ENCODE data around the gene ERGIC1.

ERGIC1 gene

GRCh38 chr5:172925336-172925948 is 91.4 kb downstream of the ERGIC1 start:
- no peak overlapping the region for H3K9ac ChIP-seq (ENCODE audit: low read depth, low read length)
- no peak overlapping the region for H3K4me3 ChIP-seq (ENCODE audit: low read length)
- H3K4me1 ChIP-seq (ENCODE audit: insufficient read depth, low read length), result no peaks in the 10 kb centered on the region
- no peak overlapping the region for H3K27ac ChIP-seq (ENCODE audit: low read length)
- H3K9me3 ChIP-seq (ENCODE audit: insufficient read depth, low read depth, low read length), result no peaks in the 10 kb centered on the region
- no peaks in the 10 kb centered on the region for H3K27me3 ChIP-seq (ENCODE audit: insufficient read depth, low read length)
- H3K36me3 ChIP-seq (ENCODE audit: insufficient read depth, low read depth, low read length), result peaks cover 48% of the 10 kb centered on the region

- Histone ChIP-seq H3K27ac (ENCODE audit: low read length) (no peak overlapping the region), H3K36me3 (ENCODE audit: insufficient read depth, low read depth, low read length) (peaks cover 48% of the 10 kb centered on the region), H3K9me3 (ENCODE audit: insufficient read depth, low read depth, low read length) (no peaks in the 10 kb centered on the region), H3K27me3 (ENCODE audit: insufficient read depth, low read length) (no peaks in the 10 kb centered on the region), H3K9ac (ENCODE audit: low read depth, low read length) (no peak overlapping the region), H3K4me3 (ENCODE audit: low read length) (no peak overlapping the region), H3K4me1 (ENCODE audit: insufficient read depth, low read length) (no peaks in the 10 kb centered on the region)
Measured at GRCh38 chr5:172926008-172926523, 92.0 kb downstream of the ERGIC1 start.

- H3K27me3 ChIP-seq (ENCODE audit: insufficient read depth, low read length), result no peaks in the 10 kb centered on the region
- no peaks in the 10 kb centered on the region for H3K9me3 ChIP-seq (ENCODE audit: insufficient read depth, low read depth, low read length)
- no peak overlapping the region for H3K9ac ChIP-seq (ENCODE audit: low read depth, low read length)
- no peak overlapping the region for H3K27ac ChIP-seq (ENCODE audit: low read length)
- no peaks in the 10 kb centered on the region for H3K4me1 ChIP-seq (ENCODE audit: insufficient read depth, low read length)
- no peak overlapping the region for H3K4me3 ChIP-seq (ENCODE audit: low read length)
- peaks cover 43% of the 10 kb centered on the region for H3K36me3 ChIP-seq (ENCODE audit: insufficient read depth, low read depth, low read length)
Measured at GRCh38 chr5:172926796-172927195, 92.7 kb downstream of the ERGIC1 start.

DNA sequence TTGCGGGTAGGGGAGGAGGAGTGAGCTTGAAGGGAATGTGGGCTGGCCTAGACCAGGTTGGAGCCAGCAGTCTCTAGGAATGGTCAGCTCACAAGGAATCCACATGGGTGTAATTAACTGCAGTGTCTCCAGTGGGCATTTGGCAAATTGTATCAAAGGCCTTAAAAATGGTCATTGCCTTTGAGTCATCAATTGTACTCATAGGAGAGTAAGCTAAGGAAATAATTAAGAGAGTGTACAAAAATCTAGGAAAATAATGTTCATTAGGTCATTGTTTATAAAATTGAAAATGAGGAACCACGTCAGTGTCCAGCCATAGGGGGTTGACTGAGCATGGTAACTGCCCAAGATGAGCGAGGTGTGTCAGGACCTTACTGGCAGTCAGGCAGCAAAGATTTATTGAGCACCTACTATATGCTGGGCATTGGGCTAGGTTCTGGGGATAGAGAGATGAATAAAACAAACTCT is 95.4 kb downstream of the ERGIC1 start:
- Histone ChIP-seq H3K4me3 (ENCODE audit: low read length) (no peak overlapping the region), H3K4me1 (ENCODE audit: insufficient read depth, low read length) (no peaks in the 10 kb centered on the region), H3K27ac (ENCODE audit: low read length) (no peak overlapping the region), H3K9ac (ENCODE audit: low read depth, low read length) (no peak overlapping the region), H3K9me3 (ENCODE audit: insufficient read depth, low read depth, low read length) (no peaks in the 10 kb centered on the region), H3K27me3 (ENCODE audit: insufficient read depth, low read length) (no peaks in the 10 kb centered on the region), H3K36me3 (ENCODE audit: insufficient read depth, low read depth, low read length) (peaks cover 40% of the 10 kb centered on the region)

DNA sequence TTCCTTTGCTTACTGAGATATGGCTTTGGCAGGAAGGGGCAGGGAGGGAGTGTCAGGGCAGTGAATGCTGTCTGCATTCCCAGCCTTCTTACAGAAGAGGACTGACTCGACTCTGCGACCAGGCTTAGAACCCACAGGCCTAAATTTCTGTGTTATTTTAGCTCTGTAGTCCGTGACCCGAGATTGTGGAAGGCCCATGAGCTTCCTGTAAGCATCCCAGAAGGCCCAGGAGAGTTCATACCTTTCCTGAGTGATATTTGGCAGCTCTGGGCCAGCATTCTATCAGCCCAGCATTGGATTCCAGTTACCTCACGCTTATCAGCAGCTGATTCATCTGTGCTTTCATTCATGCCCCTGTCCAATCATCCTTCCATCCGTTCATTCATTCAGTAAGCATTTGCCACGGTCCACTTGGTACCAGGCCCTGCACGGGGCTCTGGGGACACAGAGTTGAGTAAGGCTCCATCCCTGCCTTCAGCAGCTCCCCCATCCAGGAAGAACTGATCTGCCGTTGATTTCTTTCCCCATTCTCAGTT is 97.0 kb downstream of the ERGIC1 start:
- no peaks in the 10 kb centered on the region for H3K4me1 ChIP-seq (ENCODE audit: insufficient read depth, low read length)
- no peak overlapping the region for H3K9ac ChIP-seq (ENCODE audit: low read depth, low read length)
- H3K27me3 ChIP-seq (ENCODE audit: insufficient read depth, low read length), result no peaks in the 10 kb centered on the region
- H3K4me3 ChIP-seq (ENCODE audit: low read length), result no peak overlapping the region
- no peaks in the 10 kb centered on the region for H3K9me3 ChIP-seq (ENCODE audit: insufficient read depth, low read depth, low read length)
- no peak overlapping the region for H3K27ac ChIP-seq (ENCODE audit: low read length)
- peaks cover 44% of the 10 kb centered on the region for H3K36me3 ChIP-seq (ENCODE audit: insufficient read depth, low read depth, low read length)

DNA sequence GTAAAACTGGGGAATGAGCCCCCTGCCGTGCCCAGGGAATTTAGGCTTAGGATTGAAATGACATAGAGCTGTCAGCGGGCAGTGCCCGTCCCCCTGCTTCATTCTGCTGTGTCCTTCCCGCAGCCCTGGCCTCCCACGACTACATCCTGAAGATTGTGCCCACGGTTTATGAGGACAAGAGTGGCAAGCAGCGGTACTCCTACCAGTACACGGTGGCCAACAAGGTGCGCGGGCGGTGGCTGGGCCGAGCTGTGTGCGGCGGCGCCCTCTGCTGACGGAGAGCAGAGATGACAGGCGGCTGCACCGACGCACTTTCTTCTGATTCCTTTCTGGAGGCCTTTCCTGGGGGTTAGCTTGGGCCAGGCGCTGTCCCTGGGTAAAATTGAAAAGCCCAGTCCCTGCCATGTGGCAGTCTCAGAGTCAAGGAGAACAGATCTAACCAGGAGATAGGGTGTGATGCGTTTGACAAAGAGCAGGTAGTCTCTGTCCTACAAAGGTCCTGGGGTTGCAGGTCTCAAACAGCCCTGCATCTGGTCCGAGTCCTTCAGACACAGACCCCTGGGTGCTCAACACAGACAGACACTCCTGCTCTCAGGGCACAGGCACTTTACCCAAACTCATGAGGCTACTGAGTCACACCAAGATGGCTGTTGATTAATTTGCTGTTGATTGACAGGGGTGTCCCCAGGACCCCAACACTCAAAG is 98.4 kb downstream of the ERGIC1 start:
- Histone ChIP-seq H3K27ac (ENCODE audit: low read length) (no peak overlapping the region), H3K4me1 (ENCODE audit: insufficient read depth, low read length) (no peaks in the 10 kb centered on the region), H3K9me3 (ENCODE audit: insufficient read depth, low read depth, low read length) (no peaks in the 10 kb centered on the region), H3K9ac (ENCODE audit: low read depth, low read length) (no peak overlapping the region), H3K27me3 (ENCODE audit: insufficient read depth, low read length) (no peaks in the 10 kb centered on the region), H3K36me3 (ENCODE audit: insufficient read depth, low read depth, low read length) (peaks cover 48% of the 10 kb centered on the region), H3K4me3 (ENCODE audit: low read length) (no peak overlapping the region)

DNA sequence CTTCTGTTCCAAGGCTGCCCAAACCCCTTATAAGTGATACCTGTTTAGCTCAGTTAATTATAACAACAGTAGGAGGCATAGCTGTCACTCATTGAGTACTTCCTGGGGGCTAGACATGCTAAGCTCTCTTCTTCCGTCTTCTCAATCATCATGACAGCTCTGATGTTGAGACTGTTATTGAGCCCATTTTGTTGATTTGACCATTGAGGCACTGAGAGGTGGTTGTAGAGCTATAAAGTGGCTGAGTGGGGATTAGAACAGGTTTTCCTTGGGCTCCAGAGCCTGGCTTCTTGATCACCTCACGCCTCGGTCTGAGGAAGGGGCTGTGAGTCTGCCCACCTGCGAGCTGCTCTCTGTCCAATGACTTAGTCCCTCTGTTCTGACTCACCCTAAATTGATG is 99.2 kb downstream of the ERGIC1 start:
- H3K27ac ChIP-seq (ENCODE audit: low read length), result no peak overlapping the region
- H3K9ac ChIP-seq (ENCODE audit: low read depth, low read length), result no peak overlapping the region
- peaks cover 46% of the 10 kb centered on the region for H3K36me3 ChIP-seq (ENCODE audit: insufficient read depth, low read depth, low read length)

GRCh38 chr5:172935096-172935495 is 101.0 kb downstream of the ERGIC1 start:
- H3K27ac ChIP-seq (ENCODE audit: low read length), result no peak overlapping the region
- no peaks in the 10 kb centered on the region for H3K9me3 ChIP-seq (ENCODE audit: insufficient read depth, low read depth, low read length)
- no peaks in the 10 kb centered on the region for H3K27me3 ChIP-seq (ENCODE audit: insufficient read depth, low read length)
- no peak overlapping the region for H3K9ac ChIP-seq (ENCODE audit: low read depth, low read length)
- H3K36me3 ChIP-seq (ENCODE audit: insufficient read depth, low read depth, low read length), result peaks cover 58% of the 10 kb centered on the region
- H3K4me3 ChIP-seq (ENCODE audit: low read length), result no peak overlapping the region
- no peaks in the 10 kb centered on the region for H3K4me1 ChIP-seq (ENCODE audit: insufficient read depth, low read length)

More for the DNA sequence above, 99.2 kb downstream of the ERGIC1 start:
- H3K4me3 ChIP-seq (ENCODE audit: low read length), result no peak overlapping the region
- no peaks in the 10 kb centered on the region for H3K4me1 ChIP-seq (ENCODE audit: insufficient read depth, low read length)
- no peaks in the 10 kb centered on the region for H3K27me3 ChIP-seq (ENCODE audit: insufficient read depth, low read length)
- no peaks in the 10 kb centered on the region for H3K9me3 ChIP-seq (ENCODE audit: insufficient read depth, low read depth, low read length)

DNA sequence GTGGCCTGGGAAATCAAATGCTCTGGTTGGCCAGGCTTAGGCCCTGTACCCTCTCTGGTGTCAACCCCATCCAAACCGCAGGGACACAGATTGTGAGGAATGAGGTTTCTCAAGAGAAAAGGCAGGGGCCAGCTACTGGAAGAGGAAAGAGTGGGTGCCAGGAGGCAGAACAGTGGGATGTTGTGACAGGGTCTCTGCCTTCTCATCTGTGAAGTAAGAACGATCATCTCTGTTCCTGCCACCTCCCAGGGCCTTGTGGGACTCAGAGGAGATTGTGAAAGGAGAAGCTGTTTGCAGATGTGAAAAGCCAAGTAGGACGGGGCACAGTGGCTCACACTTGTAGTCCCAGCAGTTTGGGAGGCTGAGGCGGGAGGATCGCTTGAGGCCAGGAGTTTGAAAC is 102.3 kb downstream of the ERGIC1 start:
- Histone ChIP-seq H3K4me1 (ENCODE audit: insufficient read depth, low read length) (no peaks in the 10 kb centered on the region), H3K9me3 (ENCODE audit: insufficient read depth, low read depth, low read length) (no peaks in the 10 kb centered on the region), H3K27me3 (ENCODE audit: insufficient read depth, low read length) (no peaks in the 10 kb centered on the region), H3K27ac (ENCODE audit: low read length) (no peak overlapping the region), H3K9ac (ENCODE audit: low read depth, low read length) (no peak overlapping the region), H3K4me3 (ENCODE audit: low read length) (no peak overlapping the region), H3K36me3 (ENCODE audit: insufficient read depth, low read depth, low read length) (peaks cover 69% of the 10 kb centered on the region)

- H3K9ac ChIP-seq (ENCODE audit: low read depth, low read length), result no peak overlapping the region
- H3K4me3 ChIP-seq (ENCODE audit: low read length), result no peak overlapping the region
Measured at GRCh38 chr5:172939071-172939470, 105.0 kb downstream of the ERGIC1 start.

DNA sequence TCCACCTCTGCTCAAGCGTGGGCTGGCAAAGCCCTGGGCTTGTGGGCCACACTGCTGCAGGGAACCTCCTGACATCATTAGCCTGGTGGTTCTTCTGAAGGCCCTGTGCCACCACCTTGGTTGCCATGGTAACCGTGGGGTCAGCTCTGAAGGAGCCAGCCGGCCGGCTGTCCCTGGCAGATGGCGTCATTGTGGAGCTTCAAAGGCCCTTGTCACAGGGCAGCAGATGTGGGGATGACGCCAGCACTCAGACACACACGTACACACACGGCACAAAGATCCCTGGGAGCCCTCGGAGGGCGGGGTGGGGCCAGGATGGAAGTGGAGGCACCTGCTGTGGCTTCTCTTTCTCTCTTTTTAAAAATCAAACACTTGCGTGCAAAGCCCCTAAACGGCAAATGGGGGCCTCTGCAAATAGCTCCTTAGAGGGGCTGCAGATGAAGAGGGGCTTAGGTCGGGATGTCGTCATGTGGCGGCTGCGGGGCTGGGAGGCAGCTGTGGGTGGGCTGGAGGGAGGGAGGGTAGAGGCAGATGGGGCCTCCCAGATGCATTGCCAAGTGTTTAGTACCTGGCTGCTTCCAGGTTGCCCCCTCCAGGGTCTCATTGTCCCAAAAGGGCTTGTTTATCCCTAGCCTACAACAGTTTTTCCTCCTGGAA is 105.7 kb downstream of the ERGIC1 start:
- Histone ChIP-seq H3K27ac (ENCODE audit: low read length) (no peak overlapping the region), H3K36me3 (ENCODE audit: insufficient read depth, low read depth, low read length) (peaks cover 63% of the 10 kb centered on the region), H3K9me3 (ENCODE audit: insufficient read depth, low read depth, low read length) (no peaks in the 10 kb centered on the region)

More at GRCh38 chr5:172939071-172939470, 105.0 kb downstream of the ERGIC1 start:
- Histone ChIP-seq H3K27me3 (ENCODE audit: insufficient read depth, low read length) (no peaks in the 10 kb centered on the region), H3K9me3 (ENCODE audit: insufficient read depth, low read depth, low read length) (no peaks in the 10 kb centered on the region), H3K36me3 (ENCODE audit: insufficient read depth, low read depth, low read length) (peaks cover 69% of the 10 kb centered on the region), H3K27ac (ENCODE audit: low read length) (no peak overlapping the region), H3K4me1 (ENCODE audit: insufficient read depth, low read length) (peaks cover 15% of the 10 kb centered on the region)

More for the DNA sequence above, 105.7 kb downstream of the ERGIC1 start:
- Histone ChIP-seq H3K27me3 (ENCODE audit: insufficient read depth, low read length) (no peaks in the 10 kb centered on the region), H3K4me1 (ENCODE audit: insufficient read depth, low read length) (peaks cover 15% of the 10 kb centered on the region), H3K9ac (ENCODE audit: low read depth, low read length) (no peak overlapping the region), H3K4me3 (ENCODE audit: low read length) (no peak overlapping the region)
